ENCODE results near the gene ARFIP1.

ARFIP1 gene

GRCh38 chr4:152877868-152878267, 98.1 kb downstream of the ARFIP1 start:
- TF ChIP-seq CTCF (conservative IDR thresholded peaks at IDR 0.05) (no peak), ZFX (IDR thresholded peaks at IDR 0.05) (no peak)
- no peak overlapping the region for H3K27ac ChIP-seq

- TF ChIP-seq CTCF (conservative IDR thresholded peaks at IDR 0.05) (no peak), ZFX (IDR thresholded peaks at IDR 0.05) (no peak)
Measured at GRCh38 chr4:152880263-152880662, 100.5 kb downstream of the ARFIP1 start.

GRCh38 chr4:152881974-152882373, 102.2 kb downstream of the ARFIP1 start:
- no peak overlapping the region for H3K27ac ChIP-seq
- TF ChIP-seq ZFX (IDR thresholded peaks at IDR 0.05) = no peak
- no peak for TF ChIP-seq CTCF (conservative IDR thresholded peaks at IDR 0.05)

More at GRCh38 chr4:152880263-152880662, 100.5 kb downstream of the ARFIP1 start:
- H3K27ac ChIP-seq = no peak overlapping the region

- no peak for TF ChIP-seq CTCF (conservative IDR thresholded peaks at IDR 0.05)
- no peak overlapping the region for H3K27ac ChIP-seq
Measured at GRCh38 chr4:152885185-152885584, 105.4 kb downstream of the ARFIP1 start.

- TF ChIP-seq ZFX (IDR thresholded peaks at IDR 0.05) = no peak
- TF ChIP-seq CTCF (conservative IDR thresholded peaks at IDR 0.05) = no peak
- H3K27ac ChIP-seq = no peak overlapping the region
Measured at GRCh38 chr4:152886201-152886600, 106.4 kb downstream of the ARFIP1 start.

GRCh38 chr4:152887981-152888380, 108.2 kb downstream of the ARFIP1 start:
- no peak overlapping the region for H3K27ac ChIP-seq
- TF ChIP-seq ZFX (IDR thresholded peaks at IDR 0.05) = no peak
- TF ChIP-seq CTCF (conservative IDR thresholded peaks at IDR 0.05) = no peak

GRCh38 chr4:152892974-152893373, 113.2 kb downstream of the ARFIP1 start:
- H3K27ac ChIP-seq = no peak overlapping the region
- TF ChIP-seq CTCF (conservative IDR thresholded peaks at IDR 0.05) (no peak), ZFX (IDR thresholded peaks at IDR 0.05) (no peak)

Data from C4-2B (cell line).